ENCODE data around the gene UBFD1.
"Not testable (repeated sequence)": the region's sequence is repeated elsewhere in the genome, so short reads cannot be mapped to it uniquely, and the experiment has no call there.

Gene UBFD1

GRCh38 chr16:23527961-23528643 lies 29.4 kb upstream of the UBFD1 start:
- DNase-seq (ENCODE audit: low read depth): no peak

DNA sequence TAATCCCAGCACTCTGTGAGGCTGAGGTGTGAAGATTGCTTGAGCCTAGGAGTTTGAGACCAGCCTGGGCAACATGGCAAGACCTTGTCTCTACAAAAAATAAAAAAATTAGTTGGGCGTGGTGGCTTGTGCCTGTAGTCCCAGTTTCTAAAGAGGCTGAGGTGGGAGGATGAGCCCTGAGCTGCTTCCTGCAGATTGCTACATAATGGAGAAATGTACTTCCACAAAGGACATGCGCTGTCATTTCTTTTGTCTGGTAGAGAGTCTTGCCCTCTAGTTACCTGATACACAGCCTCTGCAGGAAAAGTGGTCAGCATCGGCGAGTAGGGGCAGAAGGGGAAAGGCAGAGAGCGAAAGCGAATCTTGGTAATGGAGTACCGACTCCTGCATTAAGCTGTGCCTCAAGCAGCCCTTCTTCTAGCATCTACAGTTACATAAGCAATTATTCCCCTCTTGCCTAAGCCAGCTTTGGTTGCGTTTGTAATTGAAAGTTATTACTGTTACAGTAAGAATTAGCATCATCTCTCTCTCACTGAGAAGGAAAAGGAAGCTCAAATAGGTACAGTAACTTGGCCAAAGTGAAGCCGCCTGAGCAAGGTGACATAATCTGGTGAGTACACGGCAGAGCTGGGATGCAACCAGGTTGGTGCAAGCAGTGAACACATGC lies 28.8 kb upstream of the UBFD1 start:
- DNase-seq (ENCODE audit: low read depth): no peak

- no peak for DNase-seq (ENCODE audit: low read depth)
Observed at GRCh38 chr16:23530062-23530461, 27.5 kb upstream of the UBFD1 start.

DNA sequence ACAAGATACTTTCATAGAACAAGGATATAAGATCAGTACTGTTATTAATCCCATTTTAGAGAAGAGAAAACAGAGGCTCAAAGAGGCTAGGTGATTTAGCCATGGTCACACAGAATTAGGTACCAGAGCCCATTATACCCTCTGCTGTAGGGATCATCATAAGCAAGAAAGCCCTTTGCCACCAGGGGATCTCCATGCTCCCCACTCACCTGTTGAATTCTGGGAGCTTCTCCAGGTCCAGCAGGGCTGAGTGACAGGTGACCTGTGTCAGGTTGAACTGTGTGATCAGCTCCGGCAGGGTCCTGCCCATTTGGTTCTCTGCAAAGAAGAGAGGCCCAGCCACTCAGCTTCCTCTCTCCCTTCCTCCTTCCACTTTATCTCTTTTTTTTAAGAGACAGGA lies 25.1 kb upstream of the UBFD1 start:
- no peak for DNase-seq (ENCODE audit: low read depth)

DNA sequence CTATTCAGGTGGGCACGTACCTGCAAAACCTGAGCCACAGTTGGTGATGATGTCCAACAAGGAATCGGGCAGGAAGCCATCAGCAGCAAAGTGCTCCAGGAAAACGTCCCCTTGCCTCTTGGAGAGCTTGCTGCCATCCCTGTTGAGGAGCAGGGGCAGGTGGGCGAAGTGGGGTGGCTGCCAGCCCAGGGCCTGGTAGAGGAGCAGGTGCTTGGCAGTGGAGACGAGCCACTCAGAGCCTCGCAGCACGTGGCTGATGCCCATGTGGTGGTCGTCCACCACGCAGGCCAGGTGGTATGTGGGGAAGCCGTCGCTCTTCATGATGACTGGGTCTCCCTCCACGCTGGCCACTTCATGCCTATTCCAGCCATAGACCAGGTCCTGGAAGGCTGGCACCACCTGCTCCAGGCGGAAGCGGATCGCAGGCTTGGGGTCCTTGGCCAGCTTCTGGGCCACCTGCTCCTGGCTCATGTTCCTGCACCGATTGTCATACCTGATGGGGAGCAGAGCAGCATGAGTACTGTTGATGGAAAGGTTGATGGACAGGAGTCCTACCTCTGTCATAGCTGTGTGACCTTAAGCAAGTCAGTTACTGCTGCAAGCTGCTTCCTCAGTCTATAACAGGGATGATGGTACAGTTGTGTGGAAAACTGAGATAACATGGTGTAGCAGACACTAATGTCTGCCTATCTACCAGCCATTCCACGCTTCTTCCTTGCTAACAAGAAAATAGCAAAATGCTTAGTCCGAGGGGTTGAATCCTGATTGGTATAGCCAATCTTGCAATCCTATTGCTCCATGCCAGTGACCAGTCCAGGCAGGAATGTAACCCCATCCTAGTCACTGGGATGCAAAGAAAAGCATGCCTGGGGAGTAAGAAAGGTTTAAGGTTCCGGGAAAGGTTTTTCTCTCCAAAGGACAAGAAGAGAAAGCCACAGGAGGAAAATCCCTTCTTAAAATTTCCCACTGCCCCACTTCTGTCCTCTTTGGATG lies 22.4 kb upstream of the UBFD1 start:
- no peak for DNase-seq (ENCODE audit: low read depth)

- no peak for DNase-seq (ENCODE audit: low read depth)
Observed at GRCh38 chr16:23535901-23536300, 21.6 kb upstream of the UBFD1 start.

DNA sequence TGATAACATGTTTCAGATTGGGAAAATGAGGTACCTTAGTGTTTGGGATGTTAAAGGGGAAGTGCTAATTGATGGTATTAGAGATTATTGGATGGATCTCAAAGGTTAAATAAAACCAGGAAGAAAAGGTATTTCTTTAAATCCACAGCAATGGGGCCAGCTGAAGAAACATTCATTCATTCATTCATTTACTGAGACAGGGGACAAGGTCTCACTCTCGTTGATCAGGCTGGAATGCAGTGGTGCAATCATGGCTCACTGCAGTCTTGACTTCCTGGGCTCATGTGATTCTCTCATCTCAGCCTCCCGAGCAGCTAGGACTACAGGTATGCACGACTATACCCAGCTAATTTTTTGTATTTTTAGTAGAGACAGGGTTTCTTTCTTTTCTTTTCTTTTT lies 20.1 kb upstream of the UBFD1 start:
- DNase-seq (ENCODE audit: low read depth): no peak

DNA sequence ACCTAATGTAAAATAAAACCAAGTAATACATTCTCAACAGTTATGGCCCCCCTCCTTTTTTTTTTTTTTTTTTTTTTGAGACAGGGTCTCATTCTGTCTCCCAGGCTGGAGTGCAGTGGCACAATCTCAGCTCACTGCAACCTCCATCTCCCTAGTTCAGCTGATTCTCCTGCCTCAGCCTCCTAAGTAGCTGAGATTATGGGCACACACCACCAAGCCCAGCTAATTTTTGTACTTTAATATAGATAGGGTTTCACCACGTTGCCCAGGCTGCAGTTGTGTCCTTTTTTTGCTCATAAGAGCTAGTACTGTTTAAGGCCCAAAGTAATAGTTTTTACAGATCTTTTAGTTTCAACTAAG lies 18.6 kb upstream of the UBFD1 start:
- no peak for DNase-seq (ENCODE audit: low read depth)

- DNase-seq (ENCODE audit: low read depth): no peak
Observed at GRCh38 chr16:23539984-23540816, 17.3 kb upstream of the UBFD1 start.

GRCh38 chr16:23540817-23541178 lies 16.7 kb upstream of the UBFD1 start:
- DNase-seq (ENCODE audit: low read depth): not testable (repeated sequence)

DNA sequence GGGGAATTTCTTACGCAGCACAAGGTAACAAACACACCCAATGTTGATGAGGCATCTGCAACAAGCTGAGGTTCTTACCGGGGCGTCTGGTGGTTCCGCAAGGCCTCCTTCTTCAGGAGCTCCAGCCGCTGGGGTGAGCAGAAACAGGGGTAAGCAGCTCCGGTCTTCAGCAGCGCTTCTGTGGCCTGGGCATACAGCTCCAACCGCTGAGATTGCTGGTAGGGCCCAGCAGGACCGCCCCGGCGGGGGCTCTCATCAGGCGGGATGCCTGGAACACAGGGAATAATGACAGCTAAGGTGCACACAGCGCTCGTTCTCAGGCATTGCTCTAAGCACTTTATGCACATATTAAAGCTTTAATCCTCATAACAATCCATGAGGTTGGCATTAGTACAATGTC lies 13.1 kb upstream of the UBFD1 start:
- DNase-seq (ENCODE audit: low read depth): no peak

DNA sequence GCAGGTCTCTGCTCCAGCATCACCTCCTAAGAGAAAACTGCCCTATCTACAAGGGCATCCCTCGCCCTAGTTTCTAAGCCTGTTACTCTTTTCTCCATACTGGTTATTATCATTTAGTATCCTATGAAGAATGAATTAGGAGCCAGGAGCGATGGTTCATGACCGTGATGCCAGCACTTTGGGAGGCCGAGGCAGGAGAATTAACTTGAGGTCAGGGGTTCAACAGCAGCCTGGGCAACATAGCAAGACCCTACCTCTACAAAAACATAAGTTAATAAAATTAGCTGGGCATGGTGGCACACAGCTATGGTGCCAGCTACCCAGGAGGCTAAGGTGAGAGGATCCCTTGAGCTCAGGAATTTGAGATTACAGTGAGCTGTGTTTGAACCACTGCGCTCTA lies 7.6 kb upstream of the UBFD1 start:
- no peak for DNase-seq (ENCODE audit: low read depth)

GRCh38 chr16:23552161-23552560 lies 5.4 kb upstream of the UBFD1 start:
- no peak for DNase-seq (ENCODE audit: low read depth)

- DNase-seq (ENCODE audit: low read depth): no peak
Observed at GRCh38 chr16:23554536-23554935, 3.0 kb upstream of the UBFD1 start.

GRCh38 chr16:23557779-23558702 lies 514 bp downstream of the UBFD1 start:
- no peak for DNase-seq (ENCODE audit: low read depth)

GRCh38 chr16:23561586-23561985 lies 4.1 kb downstream of the UBFD1 start:
- no peak for DNase-seq (ENCODE audit: low read depth)

DNA sequence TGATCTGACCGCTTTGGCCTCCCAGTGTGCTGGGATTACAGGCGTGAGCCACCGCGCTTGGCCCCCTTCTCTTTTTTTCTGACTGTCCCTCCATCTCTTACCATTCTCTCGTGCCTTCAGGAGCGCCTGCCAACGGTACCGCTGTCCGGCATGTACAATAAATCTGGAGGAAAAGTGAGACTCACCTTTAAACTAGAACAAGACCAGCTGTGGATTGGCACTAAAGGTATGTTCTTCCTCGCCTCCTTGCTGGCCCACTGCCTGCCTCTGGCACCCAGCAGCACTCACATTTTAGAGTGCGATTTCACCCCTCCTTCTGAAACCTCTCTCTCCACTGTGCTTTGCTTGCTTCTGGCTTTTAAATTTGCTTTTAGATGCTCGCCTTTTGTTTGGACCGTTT lies 5.0 kb downstream of the UBFD1 start:
- DNase-seq (ENCODE audit: low read depth): no peak

DNA sequence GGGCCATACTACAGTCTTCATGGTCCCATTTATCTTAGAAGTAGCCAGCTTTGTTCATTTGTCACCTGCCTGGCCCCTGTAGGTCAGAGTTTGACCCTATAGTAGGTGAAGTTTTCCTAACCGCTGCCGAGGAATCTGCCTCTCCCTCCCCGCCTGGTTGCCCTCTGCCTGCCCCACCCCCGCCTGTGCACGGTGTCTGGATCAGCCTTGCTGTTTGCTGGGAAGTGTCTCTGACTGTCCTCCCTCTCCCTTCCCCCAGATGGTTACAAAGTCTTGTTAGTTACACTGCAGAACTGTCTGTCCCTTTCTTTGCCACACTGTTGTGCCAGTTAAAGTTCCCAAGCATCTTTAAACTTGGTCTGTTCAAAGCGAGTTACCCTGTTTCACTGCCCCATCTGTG lies 5.7 kb downstream of the UBFD1 start:
- no peak for DNase-seq (ENCODE audit: low read depth)

GRCh38 chr16:23564575-23565363 lies 7.2 kb downstream of the UBFD1 start:
- no peak for DNase-seq (ENCODE audit: low read depth)

DNA sequence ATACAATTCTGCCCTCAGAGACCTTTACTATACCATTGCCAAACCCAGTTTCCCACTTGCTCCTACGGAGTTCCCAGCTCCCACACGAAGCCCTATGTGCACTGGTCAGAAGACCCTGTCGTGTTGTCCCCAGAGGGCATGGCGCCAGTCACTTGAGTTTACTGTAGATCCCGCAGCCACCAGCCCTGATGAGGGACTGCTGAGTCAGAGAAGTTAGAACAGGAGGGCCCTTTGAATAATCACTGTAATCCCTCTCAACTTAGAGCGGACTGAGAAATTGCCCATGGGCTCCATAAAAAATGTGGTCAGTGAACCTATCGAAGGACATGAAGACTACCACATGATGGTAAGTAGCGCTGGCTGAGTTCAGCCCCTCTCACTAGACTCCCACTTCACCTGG lies 9.2 kb downstream of the UBFD1 start:
- DNase-seq (ENCODE audit: low read depth): no peak

Data from activated T-cell treated with anti-CD3 and anti-CD28 coated beads for 1 hour (primary cell).